GM12874 (cell line): ENCODE results near the gene FBXO31.

Experiments
- TF ChIP-seq, protein P1 (sequence below): IDR thresholded peaks from 2 replicates; pipeline ENCODE4 v1.5.1; 2011; ENCODE audit warnings: low read depth, mild to moderate bottlenecking, control low read depth, low read length, moderate library complexity; ENCODE audit not compliant: insufficient read depth

The FBXO31 gene, protein sequence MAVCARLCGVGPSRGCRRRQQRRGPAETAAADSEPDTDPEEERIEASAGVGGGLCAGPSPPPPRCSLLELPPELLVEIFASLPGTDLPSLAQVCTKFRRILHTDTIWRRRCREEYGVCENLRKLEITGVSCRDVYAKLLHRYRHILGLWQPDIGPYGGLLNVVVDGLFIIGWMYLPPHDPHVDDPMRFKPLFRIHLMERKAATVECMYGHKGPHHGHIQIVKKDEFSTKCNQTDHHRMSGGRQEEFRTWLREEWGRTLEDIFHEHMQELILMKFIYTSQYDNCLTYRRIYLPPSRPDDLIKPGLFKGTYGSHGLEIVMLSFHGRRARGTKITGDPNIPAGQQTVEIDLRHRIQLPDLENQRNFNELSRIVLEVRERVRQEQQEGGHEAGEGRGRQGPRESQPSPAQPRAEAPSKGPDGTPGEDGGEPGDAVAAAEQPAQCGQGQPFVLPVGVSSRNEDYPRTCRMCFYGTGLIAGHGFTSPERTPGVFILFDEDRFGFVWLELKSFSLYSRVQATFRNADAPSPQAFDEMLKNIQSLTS

DNA sequence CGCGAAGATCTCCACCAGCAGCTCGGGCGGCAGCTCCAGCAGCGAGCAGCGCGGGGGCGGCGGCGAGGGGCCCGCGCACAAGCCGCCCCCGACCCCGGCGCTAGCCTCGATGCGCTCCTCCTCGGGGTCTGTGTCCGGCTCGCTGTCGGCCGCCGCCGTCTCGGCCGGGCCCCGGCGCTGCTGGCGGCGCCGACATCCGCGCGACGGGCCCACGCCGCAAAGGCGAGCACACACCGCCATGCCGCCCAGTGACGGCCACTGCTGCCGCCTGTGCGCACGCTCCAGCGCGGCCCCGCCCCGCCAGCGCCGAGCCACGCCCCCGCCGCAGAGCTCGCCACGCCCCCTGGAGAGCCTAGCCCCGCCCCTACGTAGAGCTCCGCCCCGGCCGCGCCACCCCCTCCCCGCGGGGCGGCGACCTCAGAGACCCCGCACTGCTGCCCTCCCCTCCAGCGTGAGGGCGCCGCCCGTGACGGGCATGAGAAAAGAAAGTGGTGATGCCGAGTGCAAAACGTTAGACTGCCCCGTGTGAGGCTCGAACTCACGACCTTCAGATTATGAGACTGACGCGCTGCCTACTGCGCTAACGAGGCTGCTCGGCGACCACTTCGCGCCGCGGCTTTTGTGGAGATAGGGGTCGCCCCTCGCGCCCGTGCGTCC, at the start of gene FBXO31:
TSS of gene FBXO31 (minus strand) at position 272 of the 657 bp plus-strand sequence. CDS start at position 240, 32 bp downstream.
- TF ChIP-seq, protein P1, sequence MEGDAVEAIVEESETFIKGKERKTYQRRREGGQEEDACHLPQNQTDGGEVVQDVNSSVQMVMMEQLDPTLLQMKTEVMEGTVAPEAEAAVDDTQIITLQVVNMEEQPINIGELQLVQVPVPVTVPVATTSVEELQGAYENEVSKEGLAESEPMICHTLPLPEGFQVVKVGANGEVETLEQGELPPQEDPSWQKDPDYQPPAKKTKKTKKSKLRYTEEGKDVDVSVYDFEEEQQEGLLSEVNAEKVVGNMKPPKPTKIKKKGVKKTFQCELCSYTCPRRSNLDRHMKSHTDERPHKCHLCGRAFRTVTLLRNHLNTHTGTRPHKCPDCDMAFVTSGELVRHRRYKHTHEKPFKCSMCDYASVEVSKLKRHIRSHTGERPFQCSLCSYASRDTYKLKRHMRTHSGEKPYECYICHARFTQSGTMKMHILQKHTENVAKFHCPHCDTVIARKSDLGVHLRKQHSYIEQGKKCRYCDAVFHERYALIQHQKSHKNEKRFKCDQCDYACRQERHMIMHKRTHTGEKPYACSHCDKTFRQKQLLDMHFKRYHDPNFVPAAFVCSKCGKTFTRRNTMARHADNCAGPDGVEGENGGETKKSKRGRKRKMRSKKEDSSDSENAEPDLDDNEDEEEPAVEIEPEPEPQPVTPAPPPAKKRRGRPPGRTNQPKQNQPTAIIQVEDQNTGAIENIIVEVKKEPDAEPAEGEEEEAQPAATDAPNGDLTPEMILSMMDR: no peak

DNA sequence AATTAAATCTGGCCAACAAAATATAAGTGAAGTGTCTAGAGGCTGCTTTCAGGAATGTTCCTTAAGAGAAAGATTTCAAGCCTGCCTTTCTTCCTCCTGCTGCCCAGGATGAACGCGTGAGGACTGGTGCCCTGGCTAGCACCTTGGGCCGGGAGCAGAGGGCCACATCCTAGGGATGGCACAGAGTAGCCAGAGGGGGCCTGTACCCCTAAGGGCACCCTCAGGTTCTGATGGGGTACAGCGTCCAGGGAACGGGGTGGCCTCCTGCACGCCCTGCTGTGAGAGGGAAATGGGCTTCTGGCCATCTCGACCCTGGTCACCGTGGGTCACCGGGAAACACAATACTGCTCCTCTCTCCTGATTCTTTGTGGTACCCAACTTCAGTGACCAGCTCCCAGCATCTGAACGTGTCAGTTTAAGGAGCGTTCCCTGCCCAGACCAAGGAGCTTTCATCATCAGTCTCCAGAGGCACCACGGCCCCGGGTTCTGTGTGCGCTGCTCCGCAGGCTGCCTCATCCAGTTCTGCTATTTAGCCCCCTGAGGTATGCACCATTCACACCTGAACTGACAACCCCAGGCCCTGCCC, 48.8 kb upstream of the FBXO31 start:
- TF ChIP-seq, protein P1: no peak

DNA sequence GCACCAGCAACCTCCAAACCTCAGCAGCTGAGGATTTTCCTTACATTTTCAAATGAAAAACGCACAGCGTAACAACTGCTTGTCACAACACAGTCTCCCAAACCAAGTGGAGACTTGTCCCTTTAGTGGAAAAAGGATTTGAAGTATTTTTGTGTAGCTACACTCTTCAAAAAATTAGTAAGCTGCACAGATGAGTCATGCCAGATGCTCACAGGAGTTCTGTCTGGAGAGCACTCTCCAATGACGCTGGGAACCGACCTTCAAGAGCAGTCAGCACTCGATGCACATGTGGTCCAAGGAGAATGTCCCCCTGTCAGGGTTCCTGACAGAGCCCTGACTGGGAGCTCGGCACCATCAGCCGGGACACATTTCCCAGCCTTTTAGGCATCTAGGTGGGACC, 48.4 kb upstream of the FBXO31 start:
- TF ChIP-seq, protein P1: no peak

DNA sequence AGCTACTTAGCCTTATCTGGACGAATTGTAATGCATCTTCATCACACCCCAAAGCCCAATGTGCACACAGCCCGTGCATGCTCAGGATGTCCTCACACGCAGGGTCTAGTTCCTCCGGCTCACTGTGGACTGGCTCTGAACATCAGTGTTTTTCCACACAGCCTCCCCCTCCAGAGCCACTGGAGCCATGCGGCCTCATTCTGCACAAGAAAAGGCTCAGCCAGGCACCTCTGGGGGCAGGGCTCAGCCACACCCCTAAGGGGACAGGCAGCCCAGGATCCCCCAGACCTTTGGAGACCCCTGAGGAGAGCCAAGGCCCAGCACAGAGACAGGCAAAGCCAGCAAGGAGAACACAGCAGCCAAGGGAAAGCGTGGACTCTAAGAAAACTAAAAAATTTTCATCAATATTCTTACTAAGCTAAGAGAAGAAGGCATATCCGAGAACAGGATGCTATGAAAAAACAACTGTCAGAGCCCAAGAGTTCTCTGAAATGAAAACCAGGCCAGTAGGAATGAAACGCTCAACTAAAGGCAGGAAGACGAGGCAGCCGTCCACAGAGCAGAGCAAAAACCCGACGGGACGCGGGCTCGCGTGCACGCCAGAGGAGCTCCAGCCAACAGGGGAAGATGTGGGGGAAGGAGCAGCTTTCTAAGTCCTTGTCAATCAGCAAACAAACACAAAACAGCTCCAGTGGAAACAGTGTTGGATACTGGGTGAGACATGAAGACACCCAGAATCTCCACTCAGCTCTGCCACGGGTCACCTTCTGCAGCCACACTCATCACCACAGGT, 43.0 kb upstream of the FBXO31 start:
- TF ChIP-seq, protein P1: no peak

DNA sequence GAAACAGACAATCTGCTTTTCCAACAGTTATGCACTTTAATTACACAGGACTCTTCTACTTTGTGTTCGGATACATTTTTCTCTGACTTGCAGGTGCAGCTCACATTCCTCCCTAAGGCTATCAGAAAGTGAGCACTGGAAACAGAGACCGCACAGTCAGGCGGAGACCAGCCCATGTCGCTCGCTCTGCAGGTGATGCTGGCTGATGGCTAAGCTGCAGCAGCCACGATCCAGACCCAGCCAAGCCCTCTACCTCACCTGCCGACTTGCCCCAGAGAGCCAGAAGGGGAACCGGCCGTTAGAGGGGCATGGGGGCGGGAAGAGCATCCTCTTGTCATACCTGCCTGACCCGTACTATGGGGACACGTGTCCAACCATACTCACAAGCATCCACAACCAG, 42.4 kb upstream of the FBXO31 start:
- TF ChIP-seq, protein P1: no peak

DNA sequence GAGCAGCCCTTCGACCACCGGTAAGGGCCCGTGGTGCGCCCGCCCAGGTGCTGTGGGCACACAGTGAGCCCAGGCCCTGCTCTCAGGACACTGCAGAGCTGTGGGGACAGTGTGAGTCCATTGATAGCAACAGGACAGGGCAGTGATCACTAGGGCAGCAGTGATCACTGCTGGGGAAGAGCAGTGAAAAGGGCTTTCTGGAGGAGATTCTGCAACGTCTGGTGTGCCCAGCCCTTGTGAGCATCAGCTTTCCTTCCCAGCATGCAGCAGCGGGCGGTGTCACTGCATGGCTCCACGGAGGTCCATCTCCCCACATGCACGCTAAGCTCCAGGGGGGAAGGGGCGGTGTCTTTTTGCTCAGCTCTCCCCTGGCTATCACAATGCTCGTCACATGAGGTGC, 40.7 kb upstream of the FBXO31 start:
- TF ChIP-seq, protein P1: no peak

DNA sequence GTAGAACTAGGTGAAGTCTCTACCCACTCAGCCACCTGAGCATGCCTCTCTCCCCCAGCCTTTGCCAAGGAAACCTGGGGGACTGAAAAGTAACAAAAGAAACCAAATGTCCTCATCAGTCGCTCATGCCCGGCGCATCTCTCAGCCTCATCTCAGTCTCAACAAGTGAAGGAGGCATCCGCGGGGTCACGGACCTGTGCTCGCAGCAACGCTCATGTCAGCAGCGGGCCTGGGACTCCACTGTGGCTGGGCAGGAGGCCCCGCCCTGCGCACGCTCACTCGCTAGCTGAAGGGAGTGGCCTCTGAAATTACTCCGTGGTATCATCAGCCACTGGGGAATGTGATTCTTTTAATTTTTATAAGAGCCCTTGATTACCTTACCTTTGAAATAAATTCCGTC, 39.9 kb upstream of the FBXO31 start:
- TF ChIP-seq, protein P1: no peak
